Hepatocyte (in vitro differentiated cells): ENCODE data around the gene AHCYL2.

Source experiments
- CTCF ChIP-seq: fragments of 200-600 bp; sonication (generic); IDR thresholded peaks from 2 replicates; pipeline ENCODE4 v1.5.1; 2016; ENCODE audit warnings: antibody characterized with exemption, mild to moderate bottlenecking; ENCODE audit not compliant: poor library complexity
- EZH2 ChIP-seq: fragments of 200-600 bp; sonication (generic); IDR thresholded peaks from 2 replicates; pipeline ENCODE4 v1.6.1; 2016; ENCODE audit warnings: antibody characterized with exemption, mild to moderate bottlenecking, borderline replicate concordance

GRCh38 chr7:129426482-129426881 lies 201.7 kb downstream of the AHCYL2 start:
- TF ChIP-seq CTCF (no peak), EZH2 (no peak)
